ENCODE measurements around the gene VSIG10L2.

Gene VSIG10L2

DNA sequence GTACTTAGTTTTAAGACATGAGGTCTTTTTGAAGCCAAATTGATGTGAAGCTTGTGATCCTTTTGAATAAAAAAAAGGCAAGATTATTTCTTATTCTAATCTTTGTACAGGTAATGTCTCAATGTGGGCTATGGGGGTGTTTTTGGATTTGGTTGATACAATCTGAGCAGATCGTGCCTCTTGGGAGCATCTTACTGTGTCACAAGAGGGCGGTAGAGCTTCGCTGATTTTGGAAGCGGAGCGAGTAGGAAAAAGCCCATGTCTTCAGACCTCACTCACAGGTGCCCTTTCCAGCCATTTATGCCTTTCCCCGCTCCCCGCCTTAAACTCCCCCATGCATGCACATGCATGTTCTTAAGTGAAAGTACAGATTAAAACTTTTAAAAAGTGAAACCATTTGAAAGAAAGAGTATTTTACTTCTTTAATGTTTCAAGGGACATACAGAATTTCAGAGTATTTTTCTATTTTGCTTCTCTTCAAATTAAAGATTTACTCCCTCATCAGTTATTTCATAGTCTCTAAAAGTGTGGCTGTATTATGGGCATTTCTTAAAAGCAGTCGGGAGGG lies 22.7 kb upstream of the VSIG10L2 start:
- H3K27me3 Mint-ChIP-seq: peaks cover 16% of the 10 kb centered on the region
- no peak overlapping the region for H3K27ac Mint-ChIP-seq
- no peaks in the 10 kb centered on the region for H3K9me3 Mint-ChIP-seq
- H3K36me3 Mint-ChIP-seq: no peaks in the 10 kb centered on the region
- no peak overlapping the region for H3K4me3 Mint-ChIP-seq
- no peaks in the 10 kb centered on the region for H3K4me1 Mint-ChIP-seq
- ATAC-seq (ENCODE audit: low read depth) (peak; percentile 77), DNase-seq (ENCODE audit: low spot score in 2 of 2) (peak in 1 of 2 donors; percentile 41)

- no peak for DNase-seq (ENCODE audit: low spot score in 2 of 2)
- ATAC-seq (ENCODE audit: low read depth): no peak
- Mint-ChIP-seq H3K4me1 (no peaks in the 10 kb centered on the region), H3K36me3 (no peaks in the 10 kb centered on the region), H3K4me3 (no peak overlapping the region), H3K27ac (no peak overlapping the region), H3K27me3 (peaks cover 16% of the 10 kb centered on the region), H3K9me3 (no peaks in the 10 kb centered on the region)
These were observed 22.2 kb upstream of the VSIG10L2 start for GRCh38 chr11:125923633-125924032.

GRCh38 chr11:125924384-125925007 lies 21.3 kb upstream of the VSIG10L2 start:
- Mint-ChIP-seq H3K4me1 (no peaks in the 10 kb centered on the region), H3K4me3 (no peak overlapping the region), H3K36me3 (no peaks in the 10 kb centered on the region), H3K27ac (no peak overlapping the region), H3K9me3 (no peaks in the 10 kb centered on the region), H3K27me3 (peaks cover 14% of the 10 kb centered on the region)
- ATAC-seq (ENCODE audit: low read depth) (no peak), DNase-seq (ENCODE audit: low spot score in 2 of 2) (no peak)

DNA sequence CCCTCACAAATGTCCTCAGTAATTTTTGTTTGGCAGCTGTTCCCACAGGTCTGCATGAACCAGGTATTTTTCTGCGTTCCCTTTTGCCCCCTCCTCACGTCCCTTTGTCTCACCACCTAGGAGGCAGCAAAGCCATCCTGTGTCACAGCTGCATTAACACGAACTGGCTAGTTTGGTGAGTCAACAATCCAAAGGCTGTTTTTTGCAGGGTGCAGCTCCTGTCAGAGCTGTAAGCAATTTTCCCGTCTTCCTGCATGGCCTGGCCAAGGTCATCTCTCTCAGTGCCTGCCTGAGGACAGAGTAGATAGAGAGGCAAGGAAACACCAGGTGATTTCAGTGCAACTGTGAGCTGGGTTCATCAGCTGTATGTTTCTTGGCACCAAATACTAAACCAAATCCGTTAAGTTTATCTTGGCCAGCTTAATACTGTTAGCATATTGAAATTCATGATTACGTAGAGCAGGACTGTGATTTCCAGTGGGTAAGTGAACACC lies 20.6 kb upstream of the VSIG10L2 start:
- ATAC-seq (ENCODE audit: low read depth): no peak

DNA sequence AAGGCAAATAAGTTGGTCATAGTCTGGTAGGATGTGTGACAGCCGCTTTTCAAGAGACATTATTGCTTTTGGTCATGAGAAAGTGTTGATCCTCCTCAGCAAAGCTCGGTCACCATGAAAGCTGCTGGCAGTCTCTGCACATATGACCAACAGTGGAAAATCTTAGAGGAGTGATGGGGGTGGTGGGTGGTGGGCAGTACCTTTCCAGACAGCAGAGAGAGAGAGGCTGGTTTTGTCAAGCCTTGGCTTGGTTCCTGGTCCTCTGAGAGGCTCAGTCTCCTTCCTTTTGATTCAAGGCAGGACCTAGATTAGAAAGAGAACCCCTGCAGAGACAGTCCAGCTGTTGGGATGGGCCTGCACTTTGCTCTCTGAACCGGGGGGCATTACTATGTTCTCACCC lies 20.0 kb upstream of the VSIG10L2 start:
- DNase-seq (ENCODE audit: low spot score in 2 of 2): no peak
- Mint-ChIP-seq H3K4me3 (no peak overlapping the region), H3K9me3 (no peaks in the 10 kb centered on the region), H3K27ac (no peak overlapping the region), H3K4me1 (no peaks in the 10 kb centered on the region), H3K27me3 (peaks cover 16% of the 10 kb centered on the region), H3K36me3 (no peaks in the 10 kb centered on the region)
- ATAC-seq (ENCODE audit: low read depth): no peak

More for the DNA sequence above, 20.6 kb upstream of the VSIG10L2 start:
- no peaks in the 10 kb centered on the region for H3K9me3 Mint-ChIP-seq
- no peak overlapping the region for H3K4me3 Mint-ChIP-seq
- no peak overlapping the region for H3K27ac Mint-ChIP-seq
- no peaks in the 10 kb centered on the region for H3K36me3 Mint-ChIP-seq
- H3K27me3 Mint-ChIP-seq: peaks cover 19% of the 10 kb centered on the region
- DNase-seq (ENCODE audit: low spot score in 2 of 2): no peak
- H3K4me1 Mint-ChIP-seq: no peaks in the 10 kb centered on the region

GRCh38 chr11:125926682-125927081 lies 19.2 kb upstream of the VSIG10L2 start:
- no peak for DNase-seq (ENCODE audit: low spot score in 2 of 2)
- H3K9me3 Mint-ChIP-seq: no peaks in the 10 kb centered on the region
- H3K27me3 Mint-ChIP-seq: peaks cover 18% of the 10 kb centered on the region
- no peaks in the 10 kb centered on the region for H3K4me1 Mint-ChIP-seq
- no peak overlapping the region for H3K4me3 Mint-ChIP-seq
- no peaks in the 10 kb centered on the region for H3K36me3 Mint-ChIP-seq
- no peak for ATAC-seq (ENCODE audit: low read depth)
- H3K27ac Mint-ChIP-seq: no peak overlapping the region

DNA sequence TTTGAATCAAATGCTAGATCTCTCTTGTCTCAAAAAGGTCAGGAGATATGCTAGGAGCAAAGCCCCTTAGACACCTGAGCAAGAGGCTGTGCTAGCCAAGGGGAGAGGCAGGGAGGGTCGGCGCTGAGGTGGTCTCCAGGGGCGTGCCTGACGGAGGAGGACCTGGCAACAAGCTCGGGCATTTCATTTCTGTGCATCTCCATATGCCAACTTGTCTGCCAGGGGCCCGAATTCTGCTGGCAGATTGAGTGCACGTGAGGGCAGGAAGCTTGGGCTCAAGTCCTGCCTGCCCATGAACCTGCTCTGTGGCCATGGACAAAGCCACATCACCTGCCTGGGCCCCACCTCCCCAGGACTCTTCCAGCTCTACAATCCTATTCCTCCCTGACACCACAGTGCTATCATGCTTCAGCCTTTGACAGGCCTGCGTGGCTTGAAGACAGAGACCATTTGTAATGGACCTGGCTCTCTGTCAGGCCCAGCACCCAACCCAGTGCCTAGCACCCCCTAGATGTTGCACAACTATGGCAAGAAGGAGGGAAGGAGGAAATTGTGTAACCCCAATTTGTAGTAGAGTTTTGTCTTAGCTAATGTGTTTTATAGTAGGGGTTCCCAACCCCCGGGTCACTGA lies 16.3 kb upstream of the VSIG10L2 start:
- H3K27ac Mint-ChIP-seq: no peak overlapping the region
- no peak for ATAC-seq (ENCODE audit: low read depth)

DNA sequence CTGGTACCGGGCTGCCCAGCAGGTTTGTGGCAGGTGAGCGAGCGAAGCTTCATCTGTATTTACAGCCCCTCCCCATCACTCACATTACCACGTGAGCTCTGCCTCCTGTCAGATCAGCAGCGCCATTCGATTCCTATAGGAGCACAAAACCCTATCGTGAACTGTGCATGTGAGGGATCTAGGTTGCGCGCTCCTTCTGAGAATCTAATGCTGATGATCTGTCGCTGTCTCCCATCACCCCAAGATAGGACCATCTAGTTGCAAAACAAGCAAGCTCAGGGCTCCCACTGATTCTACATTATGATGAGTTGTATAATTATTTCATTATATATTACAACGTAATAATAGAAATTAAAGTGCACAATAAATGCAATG lies 15.8 kb upstream of the VSIG10L2 start:
- Mint-ChIP-seq H3K36me3 (no peaks in the 10 kb centered on the region), H3K27me3 (peaks cover 22% of the 10 kb centered on the region), H3K4me3 (no peak overlapping the region), H3K27ac (no peak overlapping the region), H3K4me1 (no peaks in the 10 kb centered on the region), H3K9me3 (no peaks in the 10 kb centered on the region)
- DNase-seq (ENCODE audit: low spot score in 2 of 2) (no peak), ATAC-seq (ENCODE audit: low read depth) (no peak)

More for the DNA sequence above, 16.3 kb upstream of the VSIG10L2 start:
- no peaks in the 10 kb centered on the region for H3K36me3 Mint-ChIP-seq
- DNase-seq (ENCODE audit: low spot score in 2 of 2): no peak
- no peak overlapping the region for H3K4me3 Mint-ChIP-seq
- no peaks in the 10 kb centered on the region for H3K4me1 Mint-ChIP-seq
- peaks cover 22% of the 10 kb centered on the region for H3K27me3 Mint-ChIP-seq
- H3K9me3 Mint-ChIP-seq: no peaks in the 10 kb centered on the region

DNA sequence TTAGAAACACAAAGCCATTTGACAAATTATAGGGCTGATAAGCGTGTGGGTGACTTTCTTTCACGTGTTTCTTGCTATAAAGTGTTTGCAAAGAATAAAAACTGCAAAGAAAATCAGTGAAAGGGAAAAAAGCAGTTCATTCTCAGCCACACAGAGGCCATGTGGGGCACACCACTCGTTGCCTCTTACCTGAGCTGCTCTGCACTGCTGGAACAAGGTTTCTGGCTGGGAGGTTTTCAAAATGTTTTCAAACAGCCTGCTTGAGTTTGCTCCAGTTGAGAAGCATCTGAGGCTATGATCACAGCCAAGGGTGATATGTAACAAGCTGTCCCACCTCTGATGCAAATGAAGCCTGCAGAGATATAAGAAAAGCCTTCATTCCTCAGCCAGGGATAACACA lies 14.7 kb upstream of the VSIG10L2 start:
- DNase-seq (ENCODE audit: low spot score in 2 of 2): no peak
- no peak for ATAC-seq (ENCODE audit: low read depth)
- Mint-ChIP-seq H3K27ac (no peak overlapping the region), H3K4me3 (no peak overlapping the region), H3K27me3 (peaks cover 17% of the 10 kb centered on the region), H3K9me3 (no peaks in the 10 kb centered on the region), H3K4me1 (no peaks in the 10 kb centered on the region), H3K36me3 (no peaks in the 10 kb centered on the region)

DNA sequence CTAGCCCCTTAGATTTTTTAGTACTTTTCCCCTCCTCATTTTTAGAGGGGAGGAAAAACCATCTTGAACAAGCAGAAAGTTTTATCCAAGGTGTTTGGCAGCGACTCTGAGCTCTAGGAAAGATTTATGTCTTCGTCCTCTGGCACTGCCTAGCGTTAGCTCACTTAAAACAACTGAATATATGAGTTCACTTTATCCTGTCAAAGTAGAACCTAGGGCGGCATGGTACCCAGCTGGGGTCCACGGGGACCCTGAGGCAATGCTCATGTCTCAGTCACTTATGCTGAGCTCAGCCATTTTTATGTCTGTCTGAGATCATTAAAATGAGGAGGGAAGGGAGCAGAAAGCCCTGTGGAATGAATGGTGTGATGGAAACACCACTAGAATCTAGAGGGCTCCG lies 14.2 kb upstream of the VSIG10L2 start:
- peaks cover 17% of the 10 kb centered on the region for H3K27me3 Mint-ChIP-seq

GRCh38 chr11:125932301-125932700 lies 13.5 kb upstream of the VSIG10L2 start:
- ATAC-seq (ENCODE audit: low read depth) (no peak), DNase-seq (ENCODE audit: low spot score in 2 of 2) (no peak)
- H3K36me3 Mint-ChIP-seq: no peaks in the 10 kb centered on the region
- H3K27ac Mint-ChIP-seq: no peak overlapping the region
- peaks cover 14% of the 10 kb centered on the region for H3K27me3 Mint-ChIP-seq
- H3K9me3 Mint-ChIP-seq: no peaks in the 10 kb centered on the region
- no peaks in the 10 kb centered on the region for H3K4me1 Mint-ChIP-seq
- no peak overlapping the region for H3K4me3 Mint-ChIP-seq

More for the DNA sequence above, 14.2 kb upstream of the VSIG10L2 start:
- no peak overlapping the region for H3K4me3 Mint-ChIP-seq
- ATAC-seq (ENCODE audit: low read depth) (no peak), DNase-seq (ENCODE audit: low spot score in 2 of 2) (no peak)
- H3K4me1 Mint-ChIP-seq: no peaks in the 10 kb centered on the region
- no peaks in the 10 kb centered on the region for H3K36me3 Mint-ChIP-seq
- no peaks in the 10 kb centered on the region for H3K9me3 Mint-ChIP-seq
- H3K27ac Mint-ChIP-seq: no peak overlapping the region

DNA sequence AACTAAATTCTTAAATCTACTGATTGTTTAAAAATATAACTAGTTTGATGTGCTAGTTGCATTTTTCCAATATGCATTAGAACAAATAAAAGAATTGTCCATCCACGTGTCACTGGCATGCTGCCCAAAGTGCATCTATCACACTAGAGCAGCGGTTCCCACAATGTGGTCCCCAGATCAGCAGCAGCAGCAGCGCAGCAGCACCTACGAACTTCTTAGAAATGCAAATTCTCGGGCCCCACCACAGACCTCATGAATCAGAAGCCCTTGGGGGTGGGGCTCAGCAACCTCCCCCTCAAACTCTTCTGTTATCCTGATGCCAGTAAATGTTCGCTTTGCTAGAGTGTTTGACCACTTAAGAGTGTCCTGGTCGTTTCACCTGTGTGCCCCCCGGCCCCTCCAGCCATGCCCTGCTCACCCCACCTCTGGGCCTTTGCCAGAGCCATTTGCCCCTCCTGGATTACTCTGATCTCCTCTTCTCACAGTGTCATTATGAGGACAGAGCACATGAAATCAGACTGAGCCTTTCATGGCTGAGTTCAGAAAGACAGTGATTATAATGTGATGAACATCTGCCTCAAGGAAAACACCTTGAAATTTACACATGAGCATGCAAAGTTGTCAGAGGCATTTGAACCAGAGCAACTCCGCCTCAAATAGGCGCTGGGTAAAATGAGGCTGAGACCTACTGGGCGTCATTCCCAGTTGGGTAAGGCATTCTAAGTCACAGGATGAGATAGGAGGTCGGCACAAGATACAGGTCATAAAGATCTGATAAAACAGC lies 12.6 kb upstream of the VSIG10L2 start:
- Mint-ChIP-seq H3K4me3 (no peak overlapping the region), H3K4me1 (no peaks in the 10 kb centered on the region), H3K9me3 (no peaks in the 10 kb centered on the region), H3K27ac (no peak overlapping the region), H3K27me3 (peaks cover 14% of the 10 kb centered on the region), H3K36me3 (no peaks in the 10 kb centered on the region)
- ATAC-seq (ENCODE audit: low read depth) (no peak), DNase-seq (ENCODE audit: low spot score in 2 of 2) (no peak)

DNA sequence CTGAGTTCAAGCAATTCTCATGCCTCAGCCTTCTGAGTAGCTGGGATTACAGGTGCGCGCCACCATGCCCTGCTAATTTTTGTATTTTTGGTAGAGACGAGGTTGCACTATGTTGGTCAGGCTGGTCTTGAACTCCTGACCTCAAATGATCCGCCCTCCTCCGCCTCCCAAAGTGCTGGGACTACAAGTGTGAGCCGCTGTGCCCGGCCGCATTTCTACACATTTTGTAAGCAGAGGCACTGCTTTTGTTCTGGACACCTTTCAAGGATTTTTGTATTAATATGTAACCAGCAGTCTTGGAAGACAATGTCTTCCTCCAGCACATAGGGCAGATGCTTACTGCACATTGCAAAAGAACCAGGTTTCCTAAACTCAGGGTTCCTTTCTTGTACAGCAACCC lies 11.4 kb upstream of the VSIG10L2 start:
- Mint-ChIP-seq H3K36me3 (no peaks in the 10 kb centered on the region), H3K9me3 (no peaks in the 10 kb centered on the region)
- DNase-seq (ENCODE audit: low spot score in 2 of 2): no peak

DNA sequence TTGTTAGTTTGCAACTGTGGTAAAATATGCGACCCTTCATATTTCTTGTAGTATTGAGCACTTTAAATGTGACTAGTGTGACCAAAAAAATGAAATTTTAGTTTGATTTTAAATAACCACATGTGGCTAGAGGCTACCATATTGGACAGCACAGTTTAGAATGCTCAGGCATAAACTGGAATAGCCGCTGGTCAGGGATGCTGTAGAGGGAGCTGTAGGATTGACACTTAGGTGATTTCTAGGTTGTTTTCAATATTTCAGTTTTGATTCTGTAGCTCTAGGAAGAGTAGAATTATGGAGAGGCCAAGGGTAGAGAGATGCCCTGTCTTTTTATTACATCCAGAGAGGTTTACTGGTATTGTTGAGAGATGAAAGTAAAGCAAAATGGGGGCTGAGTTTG lies 10.8 kb upstream of the VSIG10L2 start:
- Mint-ChIP-seq H3K27me3 (peaks cover 9% of the 10 kb centered on the region), H3K4me1 (no peaks in the 10 kb centered on the region), H3K36me3 (no peaks in the 10 kb centered on the region), H3K4me3 (no peak overlapping the region), H3K27ac (no peak overlapping the region), H3K9me3 (no peaks in the 10 kb centered on the region)
- ATAC-seq (ENCODE audit: low read depth) (no peak), DNase-seq (ENCODE audit: low spot score in 2 of 2) (no peak)

More for the DNA sequence above, 11.4 kb upstream of the VSIG10L2 start:
- no peak overlapping the region for H3K27ac Mint-ChIP-seq
- no peak overlapping the region for H3K4me3 Mint-ChIP-seq
- H3K27me3 Mint-ChIP-seq: peaks cover 14% of the 10 kb centered on the region
- H3K4me1 Mint-ChIP-seq: no peaks in the 10 kb centered on the region
- no peak for ATAC-seq (ENCODE audit: low read depth)
